ENCODE results near the gene PPP6R2. TPM values are rescaled to one million over a fixed set of nuclear protein-coding genes. Genes with fewer than 3 reads are reported as not detected.

Gene PPP6R2
- total and polyA plus RNA-seq, 2 of the 4 experiments (the other 2 are of a cell fraction) = 49.2 to 51.6 TPM

DNA sequence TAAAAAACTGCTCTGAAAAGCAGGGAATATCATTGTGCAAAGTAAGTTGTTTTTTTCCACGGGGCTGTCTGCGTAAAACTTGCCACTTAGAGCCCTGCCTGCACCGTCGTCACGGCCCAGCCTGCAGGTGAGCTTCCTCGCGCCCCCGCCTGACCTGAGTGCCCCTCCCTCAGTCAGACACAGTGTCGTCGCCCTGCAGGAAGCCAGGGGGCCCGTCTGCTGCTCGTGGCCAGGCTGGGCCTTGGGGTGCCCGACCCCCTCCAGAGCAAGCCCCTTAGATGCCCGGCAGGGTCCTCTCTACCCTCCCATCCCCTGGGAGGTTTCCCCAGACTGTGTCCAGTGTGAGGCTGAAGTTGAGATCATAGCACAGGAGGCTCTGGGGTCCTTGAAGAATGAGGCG lies 100.1 kb downstream of the PPP6R2 start:
- peaks cover 68% of the 10 kb centered on the region for H3K36me3 ChIP-seq (ENCODE audit: control insufficient read depth, insufficient read depth, low read length)

More for the DNA sequence above, 100.1 kb downstream of the PPP6R2 start:
- Histone ChIP-seq H3K4me1 (ENCODE audit: control insufficient read depth, insufficient read depth, low read length) (no peaks in the 10 kb centered on the region), H2BK120ac (ENCODE audit: low read depth, low read length) (no peak overlapping the region), H4K91ac (ENCODE audit: insufficient read depth, low read depth, low read length) (no peak overlapping the region), H4K8ac (ENCODE audit: low read depth in 2 of 2, low read length in 2 of 2) (no peak overlapping the region), H3K14ac (replicated peaks; ENCODE audit: low read depth, low read length) (no peak overlapping the region), H2AK9ac (replicated peaks; ENCODE audit: low read depth, low read length, poor library complexity) (peak overlapping the region; percentile 70), H2BK20ac (ENCODE audit: low read depth, low read length) (no peak overlapping the region), H3K79me1 (ENCODE audit: low read depth in 1 of 2, low read length in 2 of 2) (peaks cover 0 to 9% of the 10 kb centered on the region in 2 experiments; a peak in 1 of 4 replicates), H3K27me3 (ENCODE audit: control insufficient read depth, insufficient read depth, low read length) (no peaks in the 10 kb centered on the region), H3K4me3 (ENCODE audit: insufficient read depth, low read depth, low read length) (no peak overlapping the region), H3K56ac (ENCODE audit: extremely low read depth, insufficient read depth, low read length) (no peak overlapping the region), H3K23ac (ENCODE audit: low read depth, low read length) (no peak overlapping the region), H3K18ac (ENCODE audit: low read depth, low read length) (no peak overlapping the region), H2BK15ac (ENCODE audit: low read depth, low read length) (no peak overlapping the region), H4K5ac (ENCODE audit: low read depth, low read length) (no peak overlapping the region), H4K20me1 (ENCODE audit: insufficient read depth, low read length) (peaks cover 20% of the 10 kb centered on the region), H3K9ac (ENCODE audit: low read depth, low read length) (no peak overlapping the region), H3K4ac (ENCODE audit: low read depth, low read length) (no peak overlapping the region), H3K4me2 (ENCODE audit: low read depth, low read length) (no peak overlapping the region), H3K9me1 (ENCODE audit: insufficient read depth, low read length) (no peaks in the 10 kb centered on the region), H3K9me3 (ENCODE audit: control insufficient read depth, insufficient read depth, low read length) (no peaks in the 10 kb centered on the region), H2AK5ac (ENCODE audit: low read depth, low read length) (no peak overlapping the region), H3K27ac (ENCODE audit: insufficient read depth, low read length) (no peak overlapping the region), H2BK5ac (ENCODE audit: low read depth, low read length, poor library complexity, severe bottlenecking) (no peak overlapping the region), H2AFZ (replicated peaks; ENCODE audit: low read length, poor library complexity) (no peak overlapping the region)
- BruUV-seq (replicated peaks) = TSS peak; percentile 53
- dilution Hi-C loops (cut with HindIII; ENCODE audit: low sequenced_read_pairs, unreplicated experiment) = no loop called here
- WGBS, 2 experiments (ENCODE audit: extremely low coverage in 2 of 2, insufficient read length in 1 of 2) = 100% methylated on average over 1 of the region's 15 CpGs; no CpG with 5 or more reads in 1 of the 2 experiments
- ATAC-seq (ENCODE audit: low read depth) (no peak), DNase-seq (no peak)
- ChIA-PET CTCF (no interaction called here), POLR2A (ENCODE audit: unreplicated experiment) (no interaction called here)
- TF ChIP-seq POLR2A (IDR thresholded peaks at IDR 0.05; ENCODE audit: low read depth, low read length) (no peak), BHLHE40 (IDR thresholded peaks at IDR 0.05; ENCODE audit: low read depth, low read length) (no peak), MXI1 (IDR thresholded peaks at IDR 0.05; ENCODE audit: borderline replicate concordance, low read depth, low read length) (no peak), RFX5 (IDR thresholded peaks at IDR 0.05; ENCODE audit: low read depth, low read length) (no peak), NFE2L2 (IDR thresholded peaks at IDR 0.05; ENCODE audit: low read depth, low read length) (no peak), MAZ (IDR thresholded peaks at IDR 0.05; ENCODE audit: borderline replicate concordance, low read depth, low read length) (no peak), FOS (IDR thresholded peaks at IDR 0.05; ENCODE audit: low read depth, low read length) (no peak), CHD1 (IDR thresholded peaks at IDR 0.05; ENCODE audit: low read depth, low read length) (no peak), RAD21 (IDR thresholded peaks at IDR 0.05; ENCODE audit: low read length) (no peak), MAFK (IDR thresholded peaks at IDR 0.05; ENCODE audit: low read depth, low read length) (no peak), RCOR1 (IDR thresholded peaks at IDR 0.05; ENCODE audit: insufficient replicate concordance, low read length) (no peak), CEBPB (IDR thresholded peaks at IDR 0.05; ENCODE audit: low read depth, low read length) (no peak), SMC3 (IDR thresholded peaks at IDR 0.05; ENCODE audit: low read depth, low read length) (no peak)
- TF ChIP-seq, protein P1, sequence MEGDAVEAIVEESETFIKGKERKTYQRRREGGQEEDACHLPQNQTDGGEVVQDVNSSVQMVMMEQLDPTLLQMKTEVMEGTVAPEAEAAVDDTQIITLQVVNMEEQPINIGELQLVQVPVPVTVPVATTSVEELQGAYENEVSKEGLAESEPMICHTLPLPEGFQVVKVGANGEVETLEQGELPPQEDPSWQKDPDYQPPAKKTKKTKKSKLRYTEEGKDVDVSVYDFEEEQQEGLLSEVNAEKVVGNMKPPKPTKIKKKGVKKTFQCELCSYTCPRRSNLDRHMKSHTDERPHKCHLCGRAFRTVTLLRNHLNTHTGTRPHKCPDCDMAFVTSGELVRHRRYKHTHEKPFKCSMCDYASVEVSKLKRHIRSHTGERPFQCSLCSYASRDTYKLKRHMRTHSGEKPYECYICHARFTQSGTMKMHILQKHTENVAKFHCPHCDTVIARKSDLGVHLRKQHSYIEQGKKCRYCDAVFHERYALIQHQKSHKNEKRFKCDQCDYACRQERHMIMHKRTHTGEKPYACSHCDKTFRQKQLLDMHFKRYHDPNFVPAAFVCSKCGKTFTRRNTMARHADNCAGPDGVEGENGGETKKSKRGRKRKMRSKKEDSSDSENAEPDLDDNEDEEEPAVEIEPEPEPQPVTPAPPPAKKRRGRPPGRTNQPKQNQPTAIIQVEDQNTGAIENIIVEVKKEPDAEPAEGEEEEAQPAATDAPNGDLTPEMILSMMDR (conservative IDR thresholded peaks at IDR 0.05; ENCODE audit: low read depth, low read length) = no peak
- TF ChIP-seq, protein P2, sequence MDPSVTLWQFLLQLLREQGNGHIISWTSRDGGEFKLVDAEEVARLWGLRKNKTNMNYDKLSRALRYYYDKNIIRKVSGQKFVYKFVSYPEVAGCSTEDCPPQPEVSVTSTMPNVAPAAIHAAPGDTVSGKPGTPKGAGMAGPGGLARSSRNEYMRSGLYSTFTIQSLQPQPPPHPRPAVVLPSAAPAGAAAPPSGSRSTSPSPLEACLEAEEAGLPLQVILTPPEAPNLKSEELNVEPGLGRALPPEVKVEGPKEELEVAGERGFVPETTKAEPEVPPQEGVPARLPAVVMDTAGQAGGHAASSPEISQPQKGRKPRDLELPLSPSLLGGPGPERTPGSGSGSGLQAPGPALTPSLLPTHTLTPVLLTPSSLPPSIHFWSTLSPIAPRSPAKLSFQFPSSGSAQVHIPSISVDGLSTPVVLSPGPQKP (IDR thresholded peaks at IDR 0.05; ENCODE audit: borderline replicate concordance, low read depth, low read length) = no peak
- TF ChIP-seq, protein P3, sequence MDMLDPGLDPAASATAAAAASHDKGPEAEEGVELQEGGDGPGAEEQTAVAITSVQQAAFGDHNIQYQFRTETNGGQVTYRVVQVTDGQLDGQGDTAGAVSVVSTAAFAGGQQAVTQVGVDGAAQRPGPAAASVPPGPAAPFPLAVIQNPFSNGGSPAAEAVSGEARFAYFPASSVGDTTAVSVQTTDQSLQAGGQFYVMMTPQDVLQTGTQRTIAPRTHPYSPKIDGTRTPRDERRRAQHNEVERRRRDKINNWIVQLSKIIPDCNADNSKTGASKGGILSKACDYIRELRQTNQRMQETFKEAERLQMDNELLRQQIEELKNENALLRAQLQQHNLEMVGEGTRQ (IDR thresholded peaks at IDR 0.05; ENCODE audit: low read depth, low read length) = no peak
- in situ Hi-C loops (cut with MboI; ENCODE audit: low sequenced_read_pairs) = no loop called here
- intact Hi-C loops (cut with micrococcal nuclease) = no loop called here
